PC-3 (cell line): ENCODE data around the gene CNP. TPM values are rescaled to one million over a fixed set of nuclear protein-coding genes. Genes with fewer than 3 reads are reported as not detected.
A peak's percentile ranks its signal among the peaks of the same experiment; 100 is the strongest.

ENCODE experiments used
- ATAC-seq: fragments of 200-7000 bp; cut with Tn5 transposase; 2 replicates; pipeline ENCODE4 v1.9.1; 2020; ENCODE audit warnings: mild to moderate bottlenecking, moderate library complexity
- BruUV-seq: library from RNA; stranded (reverse); fragments of 400-500 nt; replicated peaks from 2 replicates; lab custom pipeline; 2021; lab: Mats Ljungman, UMichigan
- CTCF ChIA-PET: fragments of 300-600 bp; sonication (Branson Sonifier 250); formaldehyde crosslinking; loops from one replicate; lab custom pipeline; 2022; ENCODE audit warnings: antibody characterized with exemption; lab: Charles Lee
- POLR2A ChIA-PET: fragments of 300-600 bp; sonication (Branson Sonifier 250); formaldehyde crosslinking; loops from one replicate; lab custom pipeline; 2022; ENCODE audit warnings: antibody characterized with exemption; ENCODE audit not compliant: unreplicated experiment; lab: Charles Lee
- DNase-seq: peaks from one replicate; pipeline ENCODE4 v3.0.0-alpha.2; 2015
- H2AFZ ChIP-seq: fragments of 300-600 bp; sonication (generic); 2 replicates; pipeline ENCODE4 v1.6.0; 2016; ENCODE audit warnings: antibody characterized with exemption, low read length
- H3F3A ChIP-seq: fragments of 300-600 bp; sonication (generic); one replicate; pipeline ENCODE4 v1.6.0; 2017; ENCODE audit warnings: antibody characterized with exemption, low read length, control low read depth, mild to moderate bottlenecking; ENCODE audit not compliant: unreplicated experiment
- H3K27ac ChIP-seq: fragments of 300-600 bp; sonication (generic); 2 replicates; pipeline ENCODE4 v1.5.1; 2016; ENCODE audit warnings: mild to moderate bottlenecking, low read length
- H3K27me3 ChIP-seq: fragments of 300-600 bp; sonication (generic); 2 replicates; pipeline ENCODE4 v1.6.1; 2016; ENCODE audit warnings: low read length, mixed read lengths
- H3K36me3 ChIP-seq: fragments of 300-600 bp; sonication (generic); 2 replicates; pipeline ENCODE4 v1.6.1; 2016; ENCODE audit warnings: low read depth, mixed run types, low read length, mixed read lengths
- H3K4me1 ChIP-seq: fragments of 300-600 bp; sonication (generic); 2 replicates; pipeline ENCODE4 v1.5.1; 2016; ENCODE audit warnings: low read length; ENCODE audit not compliant: insufficient read depth
- H3K4me2 ChIP-seq: fragments of 300-600 bp; sonication (generic); 2 replicates; pipeline ENCODE4 v1.6.0; 2016; ENCODE audit warnings: low read length
- H3K4me3 ChIP-seq: fragments of 300-600 bp; sonication (generic); 2 replicates; pipeline ENCODE4 v1.5.1; 2016; ENCODE audit warnings: mild to moderate bottlenecking, low read length, mixed read lengths
- H3K79me2 ChIP-seq: fragments of 300-600 bp; sonication (generic); 2 replicates; pipeline ENCODE4 v1.6.1; 2017; ENCODE audit warnings: low read length, mixed read lengths
- H3K9ac ChIP-seq: fragments of 300-600 bp; sonication (generic); 2 replicates; pipeline ENCODE4 v1.6.0; 2016; ENCODE audit warnings: mild to moderate bottlenecking, low read length
- H3K9me2 ChIP-seq: fragments of 300-600 bp; sonication (generic); replicated peaks from 2 replicates; pipeline ENCODE4 v1.6.1; 2016; ENCODE audit warnings: mixed run types, low read length, mixed read lengths
- H3K9me3 ChIP-seq: fragments of 300-600 bp; sonication (generic); 2 replicates; pipeline ENCODE4 v1.6.1; 2016; ENCODE audit warnings: low read length, mixed read lengths
- H4K20me1 ChIP-seq: fragments of 300-600 bp; sonication (generic); 2 replicates; pipeline ENCODE4 v1.6.1; 2016; ENCODE audit warnings: low read length, mixed read lengths
- EZH2 ChIP-seq: fragments of 300-600 bp; sonication (generic); IDR thresholded peaks from one replicate; pipeline ENCODE4 v1.6.1; 2017; ENCODE audit warnings: antibody characterized with exemption, mild to moderate bottlenecking, low read length; ENCODE audit not compliant: unreplicated experiment
- EZH2phosphoT487 ChIP-seq: fragments of 300-600 bp; sonication (generic); IDR thresholded peaks from 2 replicates; pipeline ENCODE4 v1.6.1; 2018; ENCODE audit warnings: mild to moderate bottlenecking, antibody characterized with exemption, low read length, borderline replicate concordance
- intact Hi-C: fragments of 100-400 bp; cut with micrococcal nuclease; formaldehyde crosslinking; loops from 2 replicates; pipeline ENCODE4 v1.9.0; 2023
- total RNA-seq: library from RNA; depleted of rRNA; stranded (reverse); fragments of >200 nt; gene quantifications from 2 replicates; pipeline ENCODE4 v1.2.3, GENCODE V29; 2014
- TF ChIP-seq, protein P1 (sequence below): fragments of 300-600 bp; sonication (generic); conservative IDR thresholded peaks from 2 replicates; pipeline ENCODE4 v1.5.1; 2017; ENCODE audit warnings: antibody characterized with exemption, low read depth, mild to moderate bottlenecking, low read length

The CNP gene
- total RNA-seq, 1 experiment from 2014 or later, result 91.6 TPM

GRCh38 chr17:41962768-41963434 is 3.7 kb upstream of the CNP start:
- Histone ChIP-seq H3F3A (no peaks in the 10 kb centered on the region), H3K4me3 (no peak overlapping the region), H3K9me3 (no peaks in the 10 kb centered on the region), H3K9me2 (no peaks in the 10 kb centered on the region), H3K36me3 (no peaks in the 10 kb centered on the region), H4K20me1 (no peaks in the 10 kb centered on the region), H3K4me2 (no peak overlapping the region), H3K79me2 (peaks cover 13% of the 10 kb centered on the region), H3K27ac (no peak overlapping the region), H3K9ac (no peak overlapping the region), H2AFZ (no peak overlapping the region), H3K4me1 (peaks cover 13% of the 10 kb centered on the region), H3K27me3 (no peaks in the 10 kb centered on the region)
- no peak for TF ChIP-seq EZH2
- TF ChIP-seq, protein P1, sequence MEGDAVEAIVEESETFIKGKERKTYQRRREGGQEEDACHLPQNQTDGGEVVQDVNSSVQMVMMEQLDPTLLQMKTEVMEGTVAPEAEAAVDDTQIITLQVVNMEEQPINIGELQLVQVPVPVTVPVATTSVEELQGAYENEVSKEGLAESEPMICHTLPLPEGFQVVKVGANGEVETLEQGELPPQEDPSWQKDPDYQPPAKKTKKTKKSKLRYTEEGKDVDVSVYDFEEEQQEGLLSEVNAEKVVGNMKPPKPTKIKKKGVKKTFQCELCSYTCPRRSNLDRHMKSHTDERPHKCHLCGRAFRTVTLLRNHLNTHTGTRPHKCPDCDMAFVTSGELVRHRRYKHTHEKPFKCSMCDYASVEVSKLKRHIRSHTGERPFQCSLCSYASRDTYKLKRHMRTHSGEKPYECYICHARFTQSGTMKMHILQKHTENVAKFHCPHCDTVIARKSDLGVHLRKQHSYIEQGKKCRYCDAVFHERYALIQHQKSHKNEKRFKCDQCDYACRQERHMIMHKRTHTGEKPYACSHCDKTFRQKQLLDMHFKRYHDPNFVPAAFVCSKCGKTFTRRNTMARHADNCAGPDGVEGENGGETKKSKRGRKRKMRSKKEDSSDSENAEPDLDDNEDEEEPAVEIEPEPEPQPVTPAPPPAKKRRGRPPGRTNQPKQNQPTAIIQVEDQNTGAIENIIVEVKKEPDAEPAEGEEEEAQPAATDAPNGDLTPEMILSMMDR, result peak; percentile 88
- intact Hi-C loops, result no loop called here
- POLR2A ChIA-PET, result no interaction called here
- DNase-seq, result peak; percentile 60
- no TSS peak for BruUV-seq
- CTCF ChIA-PET, result interaction anchor here (0.6 to 1.0 kb wide), 6 partner anchors 55 to 821 kb away, joined by 3 to 6 read pairs (median 4); partner anchors contain the start of genes DNAJC7 and NKIRAS2
- ATAC-seq, result no peak

DNA sequence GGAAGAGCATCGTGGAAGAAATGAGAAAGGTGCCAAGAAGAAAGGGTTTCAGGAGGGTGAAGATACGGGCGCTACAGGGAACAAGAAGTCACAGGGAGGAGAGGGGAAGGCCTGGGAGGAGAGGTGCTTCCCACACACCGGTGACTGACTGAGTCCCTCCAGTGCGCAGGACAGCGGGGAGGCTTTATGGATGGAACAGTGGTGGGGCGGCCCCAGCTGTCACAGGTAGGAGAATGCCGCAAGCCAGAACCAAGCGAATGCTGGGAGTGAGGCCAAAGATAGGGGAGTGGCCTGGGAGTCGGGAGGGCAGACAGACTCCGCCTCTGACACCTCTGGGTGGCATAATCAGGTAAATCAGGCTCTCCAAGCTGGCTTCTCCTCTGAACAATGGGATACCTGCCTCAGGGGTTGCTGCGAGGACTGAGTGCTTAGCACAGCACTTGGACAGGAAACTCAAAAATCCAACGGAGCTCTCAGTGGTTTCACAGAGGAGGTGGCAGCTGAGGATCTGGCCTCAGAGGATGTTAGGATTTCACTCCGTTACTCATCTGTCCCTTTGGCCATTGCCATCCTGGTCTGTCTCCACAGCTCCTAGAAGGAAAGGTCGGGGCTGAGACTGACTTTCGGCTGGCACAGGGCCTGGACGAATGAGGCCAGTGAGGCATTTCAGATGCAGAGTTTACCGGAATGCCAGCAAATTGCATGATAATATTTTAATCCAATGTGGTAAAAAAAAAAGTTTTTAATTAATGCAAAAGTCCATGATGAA is 717 bp upstream of the CNP start:
- intact Hi-C loops, result loop anchor here (1.0 kb wide), 1 partner anchor 51 kb away; the partner anchor contains the start of gene DNAJC7
- no peaks in the 10 kb centered on the region for H3K9me2 ChIP-seq
- BruUV-seq, result TSS peak; percentile 84
- peak overlapping the region; percentile 60 for H2AFZ ChIP-seq
- peak overlapping the region; percentile 100 for H3K4me2 ChIP-seq
- H3K9me3 ChIP-seq, result no peaks in the 10 kb centered on the region
- H3K27ac ChIP-seq, result peak overlapping the region; percentile 74
- peak; percentile 87 for DNase-seq
- peak; percentile 67 for ATAC-seq
- peaks cover 5% of the 10 kb centered on the region for H3K36me3 ChIP-seq
- no peaks in the 10 kb centered on the region for H3K27me3 ChIP-seq
- peak overlapping the region; percentile 82 for H3K4me3 ChIP-seq
- ChIA-PET POLR2A (interaction anchor here (0.5 to 1.0 kb wide), 4 partner anchors 19 to 54 kb away, joined by 4 to 11 read pairs (median 5); partner anchors contain the start of genes DNAJC7 and NKIRAS2), CTCF (interaction anchor here (1.2 kb wide), 2 partner anchors 24 to 562 kb away, joined by 3 to 7 read pairs; no protein-coding TSS in a partner anchor)
- H3K9ac ChIP-seq, result peak overlapping the region; percentile 94
- H3K79me2 ChIP-seq, result peaks cover 40% of the 10 kb centered on the region
- no peak for TF ChIP-seq EZH2
- TF ChIP-seq EZH2phosphoT487, result no peak
- TF ChIP-seq, protein P1, result no peak
- H3F3A ChIP-seq, result no peaks in the 10 kb centered on the region
- peaks cover 27% of the 10 kb centered on the region for H3K4me1 ChIP-seq
- 0 out of 2 replicates have a peak, but pooled peaks cover 5% of the 10 kb centered on the region for H4K20me1 ChIP-seq
